Measurements from ENCODE around the gene PCDH15.

DNA sequence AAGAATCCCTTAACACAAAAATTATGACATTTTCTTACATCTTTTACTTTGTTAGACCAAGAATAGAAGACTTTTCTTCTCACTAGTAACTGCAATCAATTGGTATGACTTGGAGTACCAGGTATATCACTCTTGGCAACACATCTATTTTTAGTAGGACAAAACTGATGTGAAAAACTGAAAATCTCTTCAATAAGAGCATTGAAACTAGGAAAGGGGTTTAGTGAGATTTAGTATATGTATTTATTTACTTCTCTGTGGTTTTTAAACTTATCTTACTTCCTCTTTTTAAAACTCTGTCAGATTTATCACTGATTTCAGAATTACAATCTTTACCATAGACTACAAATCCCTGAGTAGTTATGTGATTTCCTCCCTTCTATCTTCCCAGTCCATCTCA lies 366.2 kb downstream of the PCDH15 start:
- TF ChIP-seq, protein P1, sequence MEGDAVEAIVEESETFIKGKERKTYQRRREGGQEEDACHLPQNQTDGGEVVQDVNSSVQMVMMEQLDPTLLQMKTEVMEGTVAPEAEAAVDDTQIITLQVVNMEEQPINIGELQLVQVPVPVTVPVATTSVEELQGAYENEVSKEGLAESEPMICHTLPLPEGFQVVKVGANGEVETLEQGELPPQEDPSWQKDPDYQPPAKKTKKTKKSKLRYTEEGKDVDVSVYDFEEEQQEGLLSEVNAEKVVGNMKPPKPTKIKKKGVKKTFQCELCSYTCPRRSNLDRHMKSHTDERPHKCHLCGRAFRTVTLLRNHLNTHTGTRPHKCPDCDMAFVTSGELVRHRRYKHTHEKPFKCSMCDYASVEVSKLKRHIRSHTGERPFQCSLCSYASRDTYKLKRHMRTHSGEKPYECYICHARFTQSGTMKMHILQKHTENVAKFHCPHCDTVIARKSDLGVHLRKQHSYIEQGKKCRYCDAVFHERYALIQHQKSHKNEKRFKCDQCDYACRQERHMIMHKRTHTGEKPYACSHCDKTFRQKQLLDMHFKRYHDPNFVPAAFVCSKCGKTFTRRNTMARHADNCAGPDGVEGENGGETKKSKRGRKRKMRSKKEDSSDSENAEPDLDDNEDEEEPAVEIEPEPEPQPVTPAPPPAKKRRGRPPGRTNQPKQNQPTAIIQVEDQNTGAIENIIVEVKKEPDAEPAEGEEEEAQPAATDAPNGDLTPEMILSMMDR (IDR thresholded peaks at IDR 0.05; ENCODE audit: poor library complexity) = no peak
- TF ChIP-seq EZH2 (IDR thresholded peaks at IDR 0.05; ENCODE audit: borderline replicate concordance) (no peak), EZH2phosphoT487 (IDR thresholded peaks at IDR 0.05; ENCODE audit: low read depth, severe bottlenecking, unreplicated experiment) (no peak)
